Chondrocyte (in vitro differentiated cells): ENCODE results near the gene TP53INP2. TPM values are rescaled to one million over a fixed set of nuclear protein-coding genes. Genes with fewer than 3 reads are reported as not detected.

Experiments
- DNase-seq: peaks from one replicate; pipeline ENCODE4 v3.0.0; 2021; ENCODE audit warnings: mixed read lengths, low spot score
- H3K27ac Mint-ChIP-seq: one replicate; pipeline ENCODE4 v1.8.0; 2021; ENCODE audit warnings: mild to moderate bottlenecking, moderate library complexity, mixed read lengths; ENCODE audit not compliant: unreplicated experiment
- H3K27me3 Mint-ChIP-seq: 2 replicates; pipeline ENCODE4 v1.8.0; 2021; ENCODE audit warnings: low read depth, mixed read lengths
- H3K36me3 Mint-ChIP-seq: 2 replicates; pipeline ENCODE4 v1.8.0; 2021; ENCODE audit warnings: low read depth, mixed read lengths
- H3K4me1 Mint-ChIP-seq: 2 replicates; pipeline ENCODE4 v1.8.0; 2021; ENCODE audit warnings: low read depth, mild to moderate bottlenecking, mixed read lengths
- H3K4me3 Mint-ChIP-seq: one replicate; pipeline ENCODE4 v1.8.0; 2021; ENCODE audit warnings: mild to moderate bottlenecking, moderate library complexity, mixed read lengths; ENCODE audit not compliant: unreplicated experiment
- H3K9me3 Mint-ChIP-seq: 2 replicates; pipeline ENCODE4 v1.8.0; 2021; ENCODE audit warnings: low read depth, mixed read lengths
- total RNA-seq: library from RNA; stranded (reverse); gene quantifications from 3 replicates; pipeline ENCODE4 v1.2.1, GENCODE V29; 2021
- TF ChIP-seq, protein P1 (sequence below): fragments of 200-600 bp; sonication (generic); IDR thresholded peaks from 2 replicates; pipeline ENCODE4 v1.5.0; 2021; ENCODE audit warnings: antibody characterized with exemption, mild to moderate bottlenecking, moderate library complexity

The TP53INP2 gene
- total RNA-seq, 1 donor from 2014 or later, result 59.8 TPM

DNA sequence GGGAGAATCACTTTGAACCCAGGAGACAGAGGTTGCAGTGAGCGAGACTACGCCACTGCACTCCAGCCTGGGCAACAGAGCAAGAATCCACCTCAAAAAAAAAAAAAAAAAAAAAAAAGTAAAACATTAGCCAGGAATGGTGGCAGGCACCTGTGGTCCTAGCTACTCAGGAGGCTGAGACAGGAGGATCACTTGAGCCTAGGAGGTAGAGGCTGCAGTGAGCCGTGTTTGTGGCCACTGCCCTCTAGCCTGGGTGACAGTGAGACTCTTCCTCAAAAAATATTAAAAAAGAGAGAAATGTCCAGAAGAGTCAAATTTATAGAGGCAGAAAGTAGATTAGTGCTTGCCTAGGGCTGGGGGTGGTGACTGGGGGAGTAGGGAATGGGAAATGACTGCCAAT lies 20.5 kb upstream of the TP53INP2 start:
- H3K27me3 Mint-ChIP-seq, result no peaks in the 10 kb centered on the region
- TF ChIP-seq, protein P1, sequence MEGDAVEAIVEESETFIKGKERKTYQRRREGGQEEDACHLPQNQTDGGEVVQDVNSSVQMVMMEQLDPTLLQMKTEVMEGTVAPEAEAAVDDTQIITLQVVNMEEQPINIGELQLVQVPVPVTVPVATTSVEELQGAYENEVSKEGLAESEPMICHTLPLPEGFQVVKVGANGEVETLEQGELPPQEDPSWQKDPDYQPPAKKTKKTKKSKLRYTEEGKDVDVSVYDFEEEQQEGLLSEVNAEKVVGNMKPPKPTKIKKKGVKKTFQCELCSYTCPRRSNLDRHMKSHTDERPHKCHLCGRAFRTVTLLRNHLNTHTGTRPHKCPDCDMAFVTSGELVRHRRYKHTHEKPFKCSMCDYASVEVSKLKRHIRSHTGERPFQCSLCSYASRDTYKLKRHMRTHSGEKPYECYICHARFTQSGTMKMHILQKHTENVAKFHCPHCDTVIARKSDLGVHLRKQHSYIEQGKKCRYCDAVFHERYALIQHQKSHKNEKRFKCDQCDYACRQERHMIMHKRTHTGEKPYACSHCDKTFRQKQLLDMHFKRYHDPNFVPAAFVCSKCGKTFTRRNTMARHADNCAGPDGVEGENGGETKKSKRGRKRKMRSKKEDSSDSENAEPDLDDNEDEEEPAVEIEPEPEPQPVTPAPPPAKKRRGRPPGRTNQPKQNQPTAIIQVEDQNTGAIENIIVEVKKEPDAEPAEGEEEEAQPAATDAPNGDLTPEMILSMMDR, result no peak
- no peak for DNase-seq
- H3K27ac Mint-ChIP-seq, result no peak overlapping the region
- H3K9me3 Mint-ChIP-seq, result no peaks in the 10 kb centered on the region
- H3K36me3 Mint-ChIP-seq, result no peaks in the 10 kb centered on the region
- H3K4me1 Mint-ChIP-seq, result no peaks in the 10 kb centered on the region
- H3K4me3 Mint-ChIP-seq, result no peak overlapping the region

DNA sequence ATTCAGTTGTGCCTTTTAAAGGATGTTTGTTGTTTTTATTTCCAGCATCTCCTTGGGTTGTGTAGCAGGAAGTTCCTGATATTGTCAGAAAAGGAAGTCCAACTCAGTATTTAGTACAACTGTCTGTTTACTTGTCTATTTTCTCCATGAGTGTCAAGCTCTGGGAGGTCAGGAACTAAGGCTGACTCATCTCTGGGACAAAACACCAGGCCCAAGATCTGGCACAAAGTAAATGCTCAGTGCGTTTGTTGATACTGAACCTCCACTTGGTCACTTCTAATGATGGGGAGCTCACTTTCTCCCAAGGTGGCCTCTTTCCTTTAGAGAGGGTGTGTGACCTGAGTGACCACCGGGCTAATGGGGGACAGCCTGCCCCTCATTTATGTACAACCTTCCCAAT lies 14.7 kb upstream of the TP53INP2 start:
- no peaks in the 10 kb centered on the region for H3K36me3 Mint-ChIP-seq
- no peak overlapping the region for H3K4me3 Mint-ChIP-seq
- TF ChIP-seq, protein P1, result no peak
- H3K4me1 Mint-ChIP-seq, result no peaks in the 10 kb centered on the region
- H3K27me3 Mint-ChIP-seq, result no peaks in the 10 kb centered on the region
- no peak overlapping the region for H3K27ac Mint-ChIP-seq
- no peaks in the 10 kb centered on the region for H3K9me3 Mint-ChIP-seq
- DNase-seq, result no peak

DNA sequence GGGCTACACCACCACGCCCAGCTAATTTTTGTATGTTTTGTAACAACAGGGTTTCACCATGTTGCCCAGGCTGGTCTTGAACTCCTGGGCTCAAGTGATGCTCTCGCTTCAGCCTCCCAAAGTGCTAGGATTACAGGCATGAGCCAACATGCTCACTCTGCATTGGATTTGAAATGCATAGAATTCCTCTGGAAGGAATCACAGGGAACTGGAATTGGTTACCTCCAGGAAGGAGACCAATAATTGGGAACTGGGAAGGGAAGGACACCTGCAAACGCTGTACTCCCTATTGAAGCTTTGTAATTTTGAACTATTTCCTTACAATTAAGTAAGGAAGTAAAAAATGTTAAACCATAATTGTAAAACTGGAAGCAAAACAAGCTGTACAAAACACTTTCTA lies 12.3 kb upstream of the TP53INP2 start:
- Mint-ChIP-seq H3K36me3 (no peaks in the 10 kb centered on the region), H3K27ac (no peak overlapping the region), H3K4me1 (no peaks in the 10 kb centered on the region), H3K9me3 (no peaks in the 10 kb centered on the region), H3K27me3 (peaks cover 3% of the 10 kb centered on the region), H3K4me3 (no peak overlapping the region)
- no peak for DNase-seq
- TF ChIP-seq, protein P1, result no peak

DNA sequence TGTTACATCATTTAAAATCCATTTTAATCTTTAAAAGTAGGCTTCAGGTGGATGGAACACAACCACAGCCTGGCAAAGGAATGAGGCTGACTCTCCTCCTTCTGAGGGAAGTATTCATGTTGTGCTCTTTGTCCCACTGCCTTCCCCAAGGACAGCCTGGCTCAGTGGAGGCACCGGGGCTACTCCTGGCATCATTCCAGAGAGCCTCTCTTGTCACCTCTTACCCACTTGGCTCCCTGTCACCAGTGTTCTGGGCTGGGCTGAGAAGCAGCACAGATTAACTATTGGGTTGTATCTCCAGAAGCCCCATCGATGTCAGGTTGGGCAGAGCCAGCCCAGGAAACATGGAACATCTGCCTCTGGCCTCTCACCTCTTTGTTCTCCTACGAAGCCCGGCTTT lies 10.7 kb upstream of the TP53INP2 start:
- Mint-ChIP-seq H3K27ac (no peak overlapping the region), H3K36me3 (no peaks in the 10 kb centered on the region), H3K4me1 (no peaks in the 10 kb centered on the region), H3K27me3 (peaks cover 6% of the 10 kb centered on the region), H3K9me3 (no peaks in the 10 kb centered on the region), H3K4me3 (no peak overlapping the region)
- TF ChIP-seq, protein P1, result no peak
- DNase-seq, result no peak

DNA sequence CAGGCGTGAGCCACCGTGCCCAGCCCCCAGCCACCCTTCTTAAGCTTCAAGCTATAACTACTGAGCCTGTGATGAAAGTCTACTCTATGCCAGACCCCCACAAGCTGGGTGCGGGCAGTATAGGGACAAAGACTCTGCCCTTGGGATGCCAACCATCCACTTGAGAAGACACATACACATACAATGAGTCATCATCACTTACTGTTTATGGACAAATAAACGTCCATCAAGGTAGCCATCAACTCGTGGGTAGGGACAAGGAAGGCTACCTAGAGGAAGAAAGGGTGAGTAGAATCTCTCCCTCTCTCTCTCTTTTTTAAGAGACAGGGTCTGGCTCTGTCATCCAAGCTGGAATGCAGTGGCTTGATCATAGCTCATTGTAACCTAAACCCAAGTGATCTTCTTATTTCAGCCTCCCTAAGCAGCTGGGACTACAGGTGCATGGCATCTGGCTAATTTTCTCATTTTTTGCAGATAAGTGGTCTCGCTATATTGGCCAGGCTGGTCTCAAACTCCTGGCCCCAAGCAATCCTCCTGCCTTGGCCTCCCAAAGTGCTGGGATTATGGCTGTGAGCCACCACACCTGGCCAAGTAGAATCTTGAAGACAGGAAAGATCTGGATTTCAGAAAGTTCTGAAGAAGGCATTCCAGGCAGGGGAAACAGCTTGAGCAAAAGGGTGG lies 2.6 kb upstream of the TP53INP2 start:
- TF ChIP-seq, protein P1, result no peak
- peaks cover 29% of the 10 kb centered on the region for H3K4me1 Mint-ChIP-seq
- H3K27ac Mint-ChIP-seq, result no peak overlapping the region
- H3K27me3 Mint-ChIP-seq, result peaks cover 6% of the 10 kb centered on the region
- no peaks in the 10 kb centered on the region for H3K9me3 Mint-ChIP-seq
- H3K36me3 Mint-ChIP-seq, result no peaks in the 10 kb centered on the region
- DNase-seq, result no peak
- no peak overlapping the region for H3K4me3 Mint-ChIP-seq
